GM21390 (cell line): ENCODE data around the gene HERPUD1.
"Not testable (repeated sequence)": the region's sequence is repeated elsewhere in the genome, so short reads cannot be mapped to it uniquely, and the experiment has no call there.

ENCODE experiments used
- ATAC-seq: cut with Tn5 transposase; IDR thresholded peaks from one replicate; pipeline ENCODE4 v1.9.1; 2021; ENCODE audit not compliant: unreplicated experiment

Gene HERPUD1

GRCh38 chr16:56931892-56932720 is at the start of gene HERPUD1:
HERPUD1 (plus strand) TSS chr16:56932142; CDS start chr16:56932245, 103 bp downstream.
- ATAC-seq: peak; percentile 81

- ATAC-seq: no peak
Observed at GRCh38 chr16:56883586-56883985, 48.4 kb upstream of the HERPUD1 start.

- no peak for ATAC-seq
Observed at GRCh38 chr16:56884026-56884582, 47.8 kb upstream of the HERPUD1 start.

- not testable (repeated sequence) for ATAC-seq
Observed at GRCh38 chr16:56884929-56885328, 47.0 kb upstream of the HERPUD1 start.

GRCh38 chr16:56885446-56886162 is 46.3 kb upstream of the HERPUD1 start:
- no peak for ATAC-seq

GRCh38 chr16:56886296-56886695 is 45.6 kb upstream of the HERPUD1 start:
- no peak for ATAC-seq

- no peak for ATAC-seq
Observed at GRCh38 chr16:56886826-56887225, 45.1 kb upstream of the HERPUD1 start.

- no peak for ATAC-seq
Observed at GRCh38 chr16:56888806-56889205, 43.1 kb upstream of the HERPUD1 start.

- ATAC-seq: no peak
Observed at GRCh38 chr16:56889206-56889605, 42.7 kb upstream of the HERPUD1 start.

GRCh38 chr16:56891685-56892084 is 40.3 kb upstream of the HERPUD1 start:
- ATAC-seq: no peak

- no peak for ATAC-seq
Observed at GRCh38 chr16:56892705-56893104, 39.2 kb upstream of the HERPUD1 start.

- ATAC-seq: no peak
Observed at GRCh38 chr16:56894331-56894917, 37.5 kb upstream of the HERPUD1 start.

GRCh38 chr16:56895813-56896212 is 36.1 kb upstream of the HERPUD1 start:
- ATAC-seq: no peak

- ATAC-seq: no peak
Observed at GRCh38 chr16:56896244-56896643, 35.7 kb upstream of the HERPUD1 start.

GRCh38 chr16:56897026-56897799 is 34.7 kb upstream of the HERPUD1 start:
- ATAC-seq: no peak

GRCh38 chr16:56898847-56899246 is 33.1 kb upstream of the HERPUD1 start:
- no peak for ATAC-seq

GRCh38 chr16:56903866-56904265 is 28.1 kb upstream of the HERPUD1 start:
- no peak for ATAC-seq

GRCh38 chr16:56907401-56907800 is 24.5 kb upstream of the HERPUD1 start:
- ATAC-seq: no peak

GRCh38 chr16:56909527-56909979 is 22.4 kb upstream of the HERPUD1 start:
- no peak for ATAC-seq

GRCh38 chr16:56910112-56910511 is 21.8 kb upstream of the HERPUD1 start:
- no peak for ATAC-seq
